ENCODE data around the gene IGFL1.
"Not testable (repeated sequence)": the region's sequence is repeated elsewhere in the genome, so short reads cannot be mapped to it uniquely, and the experiment has no call there.

Gene IGFL1

GRCh38 chr19:46221981-46222610 lies 7.4 kb upstream of the IGFL1 start:
- DNase-seq (ENCODE audit: low read depth in 2 of 2), result no peak

GRCh38 chr19:46223787-46224186 lies 5.8 kb upstream of the IGFL1 start:
- DNase-seq (ENCODE audit: low read depth in 2 of 2), result not testable (repeated sequence)

GRCh38 chr19:46224773-46225172 lies 4.8 kb upstream of the IGFL1 start:
- DNase-seq (ENCODE audit: low read depth in 2 of 2), result no peak

GRCh38 chr19:46225558-46226004 lies 4.0 kb upstream of the IGFL1 start:
- no peak for DNase-seq (ENCODE audit: low read depth in 2 of 2)

DNA sequence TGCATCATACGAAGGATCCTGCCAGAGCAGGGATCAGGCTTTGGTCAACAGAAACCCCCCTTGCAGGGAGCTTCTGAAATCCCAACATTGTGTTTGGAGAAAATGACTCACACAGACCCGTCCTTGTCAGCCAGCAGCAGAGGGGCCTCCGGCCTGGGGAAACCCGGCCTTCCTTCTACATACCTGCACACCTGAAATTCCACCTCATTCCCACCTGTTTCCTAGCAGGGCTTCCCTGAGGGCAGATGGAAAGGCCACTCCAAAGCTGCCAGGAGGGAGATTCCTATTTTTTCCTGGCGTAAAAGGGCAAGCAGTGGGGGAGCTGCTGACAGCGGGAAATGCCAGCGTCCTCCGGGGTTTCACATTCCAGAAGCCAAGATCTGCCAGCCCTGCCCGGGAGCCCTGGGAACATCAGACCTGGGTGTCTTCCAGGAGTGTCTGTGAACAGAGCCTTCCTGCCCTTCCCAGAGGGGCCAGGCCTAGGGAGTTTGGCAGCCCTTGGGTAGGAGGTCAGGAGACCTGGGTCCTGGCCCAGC lies 3.0 kb upstream of the IGFL1 start:
- no peak for DNase-seq (ENCODE audit: low read depth in 2 of 2)

DNA sequence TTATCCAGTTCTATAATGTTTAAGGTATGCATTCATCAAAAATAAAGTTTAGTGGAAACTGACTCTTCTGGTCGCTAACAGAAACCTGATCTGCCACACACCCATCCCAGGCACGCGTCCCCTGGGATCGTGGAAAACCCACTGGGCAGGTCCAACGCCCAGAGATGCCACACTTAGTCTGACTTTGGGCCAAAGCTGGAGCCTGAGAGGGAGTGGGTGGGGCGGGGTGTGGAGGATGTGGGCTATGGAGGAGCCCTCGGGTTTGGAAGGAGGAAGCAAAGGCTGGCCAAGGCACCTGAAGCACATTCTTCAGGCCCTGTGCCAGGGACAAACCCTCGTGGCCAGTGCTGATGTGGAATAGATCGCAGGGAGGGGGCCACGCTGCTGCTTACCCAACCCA lies 2.5 kb downstream of the IGFL1 start:
- DNase-seq (ENCODE audit: low read depth in 2 of 2), result no peak

DNA sequence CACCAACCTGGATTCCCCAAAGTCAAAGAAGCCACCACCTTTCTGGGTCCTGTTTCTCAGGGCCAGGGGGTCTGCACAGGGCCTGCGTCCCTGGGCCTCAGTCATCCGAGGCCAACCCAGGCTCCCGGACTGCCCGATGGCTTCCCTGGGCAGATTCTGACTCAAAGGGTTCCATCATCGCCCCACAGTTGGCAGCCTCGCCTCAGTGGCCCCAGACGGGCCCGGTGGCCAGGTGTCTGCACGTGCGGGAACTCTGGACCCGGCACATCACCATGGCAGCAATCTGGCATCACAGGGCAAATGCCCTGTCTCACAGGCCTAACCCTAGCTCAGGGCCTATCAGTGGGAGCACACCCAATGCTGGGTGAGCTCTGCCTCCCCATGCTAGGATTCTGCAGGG lies 2.9 kb downstream of the IGFL1 start:
- DNase-seq (ENCODE audit: low read depth in 2 of 2), result no peak

GRCh38 chr19:46232938-46233621 lies 3.5 kb downstream of the IGFL1 start:
- no peak for DNase-seq (ENCODE audit: low read depth in 2 of 2)

- not testable (repeated sequence) for DNase-seq (ENCODE audit: low read depth in 2 of 2)
Measured at GRCh38 chr19:46233871-46234270, 4.3 kb downstream of the IGFL1 start.

- not testable (repeated sequence) for DNase-seq (ENCODE audit: low read depth in 2 of 2)
Measured at GRCh38 chr19:46238141-46238540, 8.6 kb downstream of the IGFL1 start.

GRCh38 chr19:46239193-46240024 lies 9.9 kb downstream of the IGFL1 start:
- no peak for DNase-seq (ENCODE audit: low read depth in 2 of 2)

DNA sequence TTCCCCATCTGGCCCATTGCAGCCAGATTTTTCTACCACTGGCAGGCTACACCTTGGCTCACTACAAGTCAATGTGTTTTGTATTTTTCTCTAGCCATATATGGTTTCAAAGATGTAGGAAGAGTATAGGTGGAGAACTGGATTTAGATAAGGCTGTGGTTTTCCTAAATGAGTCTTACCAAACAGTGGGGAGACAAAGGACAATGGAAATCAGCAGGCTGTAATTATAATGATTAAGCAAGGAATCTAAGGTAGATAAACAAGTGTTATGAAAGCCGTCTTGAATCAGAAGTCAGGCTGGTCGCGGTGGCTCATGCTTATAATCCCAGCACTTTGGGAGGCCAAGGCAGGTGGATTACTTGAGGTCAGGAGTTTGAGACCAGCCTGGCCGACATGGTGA lies 11.2 kb downstream of the IGFL1 start:
- no peak for DNase-seq (ENCODE audit: low read depth in 2 of 2)

GRCh38 chr19:46241626-46242025 lies 12.1 kb downstream of the IGFL1 start:
- no peak for DNase-seq (ENCODE audit: low read depth in 2 of 2)

DNA sequence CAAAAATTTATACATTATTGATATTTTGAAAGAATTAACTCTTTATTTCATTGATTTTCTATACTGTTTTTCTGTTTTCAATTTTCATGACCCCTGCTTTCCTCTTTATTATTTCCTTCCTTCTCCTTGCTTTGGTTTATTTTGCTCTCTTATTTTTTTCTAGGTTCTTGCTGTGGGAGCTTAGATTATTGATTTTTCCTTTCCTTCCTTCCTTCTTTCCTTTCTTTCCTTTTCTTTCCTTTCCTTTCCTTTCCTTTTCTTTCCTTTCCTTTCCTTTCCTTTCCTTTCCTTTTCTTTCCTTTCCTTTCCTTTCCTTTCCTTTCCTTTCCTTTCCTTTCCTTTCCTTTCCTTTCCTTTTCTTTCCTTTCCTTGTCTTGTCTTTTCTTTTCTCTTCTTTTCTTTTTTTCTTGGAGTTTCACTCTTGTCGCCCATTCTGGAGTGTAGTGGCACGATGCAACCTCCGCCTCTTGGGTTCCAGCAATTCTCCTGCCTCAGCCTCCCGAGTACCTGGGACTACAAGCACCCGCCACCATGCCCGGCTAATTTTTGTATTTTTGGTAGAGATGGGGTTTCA lies 13.6 kb downstream of the IGFL1 start:
- not testable (repeated sequence) for DNase-seq (ENCODE audit: low read depth in 2 of 2)

- DNase-seq (ENCODE audit: low read depth in 2 of 2), result no peak
Measured at GRCh38 chr19:46250076-46250735, 20.7 kb downstream of the IGFL1 start.

- no peak for DNase-seq (ENCODE audit: low read depth in 2 of 2)
Measured at GRCh38 chr19:46251416-46251815, 21.9 kb downstream of the IGFL1 start.

GRCh38 chr19:46254776-46255175 lies 25.2 kb downstream of the IGFL1 start:
- DNase-seq (ENCODE audit: low read depth in 2 of 2), result no peak

GRCh38 chr19:46256855-46257254 lies 27.3 kb downstream of the IGFL1 start:
- no peak for DNase-seq (ENCODE audit: low read depth in 2 of 2)

GRCh38 chr19:46261501-46261900 lies 32.0 kb downstream of the IGFL1 start:
- DNase-seq (ENCODE audit: low read depth in 2 of 2), result not testable (repeated sequence)

DNA sequence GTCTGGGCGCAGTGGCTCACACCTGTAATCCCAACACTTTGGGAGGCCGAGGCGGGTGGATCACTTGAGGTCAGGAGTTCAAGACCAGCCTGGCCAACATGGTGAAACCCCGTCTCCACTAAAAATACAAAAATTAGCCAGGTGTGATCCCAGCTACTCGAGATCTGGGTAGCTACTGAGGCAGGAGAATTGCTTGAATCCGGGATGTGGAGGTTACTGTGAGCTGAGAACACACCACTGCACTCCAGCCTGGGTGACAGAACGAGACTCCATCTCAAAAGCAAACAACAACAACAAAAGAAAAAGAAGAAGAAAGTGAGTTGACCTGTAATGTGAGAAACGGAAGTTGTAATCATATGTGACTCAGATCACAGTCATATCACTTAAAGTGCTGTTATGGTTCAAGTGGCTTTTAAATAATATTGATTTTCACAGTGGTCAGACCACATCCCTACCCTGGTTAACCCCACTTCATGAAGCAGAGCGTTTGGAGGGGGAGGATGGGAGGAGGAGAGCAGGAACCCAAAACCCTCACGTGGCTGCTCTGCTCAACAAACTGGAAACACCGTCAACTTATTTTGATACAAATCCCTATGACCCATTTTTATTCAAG lies 33.2 kb downstream of the IGFL1 start:
- peak; percentile 15 to 56 for DNase-seq (ENCODE audit: low read depth in 2 of 2)

GRCh38 chr19:46264801-46265200 lies 35.3 kb downstream of the IGFL1 start:
- not testable (repeated sequence) for DNase-seq (ENCODE audit: low read depth in 2 of 2)
